Dedifferentiated amniotic fluid mesenchymal stem cell (primary cell): ENCODE measurements around the gene CAPN1.

Experiments used
- DNase-seq: peaks from one replicate; pipeline ENCODE4 v3.0.0-alpha.2; 2016; ENCODE audit errors: extremely low spot score

Gene CAPN1

DNA sequence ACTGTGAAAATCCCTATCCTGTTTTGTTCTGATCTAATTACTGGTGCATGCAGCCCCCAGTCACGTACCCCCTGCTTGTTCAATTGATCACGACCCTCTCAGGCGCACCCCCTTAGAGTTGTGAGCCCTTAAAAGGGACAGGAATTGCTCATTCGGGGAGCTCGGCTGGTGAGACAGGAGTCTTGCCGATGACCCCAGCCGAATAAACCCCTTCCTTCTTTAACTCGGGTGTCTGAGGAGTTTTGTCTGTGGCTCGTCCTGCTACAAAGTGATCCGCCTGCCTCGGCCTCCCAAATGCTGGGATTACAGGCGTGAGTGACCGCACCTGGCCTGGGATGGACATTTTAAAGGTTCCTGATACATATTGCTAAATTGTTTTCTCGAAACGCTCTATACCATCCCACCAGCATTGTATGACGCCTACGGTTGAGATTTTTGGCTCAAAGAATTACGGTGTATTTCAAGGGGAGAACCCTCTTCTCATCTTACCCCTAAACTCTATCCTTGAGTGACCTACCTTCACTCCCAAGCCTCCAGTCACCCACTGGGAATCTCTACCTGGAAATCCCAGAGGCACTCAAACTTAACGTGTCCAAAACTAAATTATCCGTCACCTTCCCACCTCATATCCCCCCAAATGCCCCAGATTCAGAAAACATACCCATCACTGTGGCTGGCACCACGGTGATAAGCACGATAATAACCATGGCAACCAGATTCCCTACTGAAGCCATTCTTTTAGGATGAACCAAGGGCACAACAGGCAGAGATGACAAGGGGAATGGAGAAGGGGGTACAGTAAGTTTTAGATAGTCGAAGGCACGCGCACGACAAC, 79.2 kb downstream of the CAPN1 start:
- DNase-seq: no peak
